ENCODE data around the gene ATP6AP1.

DNA sequence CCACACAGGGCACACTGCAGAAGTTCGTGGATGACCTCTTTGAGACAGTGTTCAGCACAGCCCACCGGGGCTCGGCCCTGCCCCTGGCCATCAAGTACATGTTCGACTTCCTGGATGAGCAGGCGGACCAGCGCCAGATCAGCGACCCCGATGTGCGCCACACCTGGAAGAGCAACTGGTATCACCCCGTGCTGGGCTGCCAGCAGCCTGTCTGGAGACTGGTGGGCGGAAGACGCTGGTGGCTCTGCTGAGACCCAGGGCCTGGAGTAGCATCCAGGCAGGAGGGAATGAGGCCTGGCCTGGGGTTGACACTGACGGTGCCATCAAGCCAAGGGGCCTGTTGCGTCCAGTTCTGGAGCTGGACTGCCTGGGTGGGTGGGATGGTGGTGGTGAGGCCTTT is 42.0 kb downstream of the ATP6AP1 start:
- TF ChIP-seq, protein P1, sequence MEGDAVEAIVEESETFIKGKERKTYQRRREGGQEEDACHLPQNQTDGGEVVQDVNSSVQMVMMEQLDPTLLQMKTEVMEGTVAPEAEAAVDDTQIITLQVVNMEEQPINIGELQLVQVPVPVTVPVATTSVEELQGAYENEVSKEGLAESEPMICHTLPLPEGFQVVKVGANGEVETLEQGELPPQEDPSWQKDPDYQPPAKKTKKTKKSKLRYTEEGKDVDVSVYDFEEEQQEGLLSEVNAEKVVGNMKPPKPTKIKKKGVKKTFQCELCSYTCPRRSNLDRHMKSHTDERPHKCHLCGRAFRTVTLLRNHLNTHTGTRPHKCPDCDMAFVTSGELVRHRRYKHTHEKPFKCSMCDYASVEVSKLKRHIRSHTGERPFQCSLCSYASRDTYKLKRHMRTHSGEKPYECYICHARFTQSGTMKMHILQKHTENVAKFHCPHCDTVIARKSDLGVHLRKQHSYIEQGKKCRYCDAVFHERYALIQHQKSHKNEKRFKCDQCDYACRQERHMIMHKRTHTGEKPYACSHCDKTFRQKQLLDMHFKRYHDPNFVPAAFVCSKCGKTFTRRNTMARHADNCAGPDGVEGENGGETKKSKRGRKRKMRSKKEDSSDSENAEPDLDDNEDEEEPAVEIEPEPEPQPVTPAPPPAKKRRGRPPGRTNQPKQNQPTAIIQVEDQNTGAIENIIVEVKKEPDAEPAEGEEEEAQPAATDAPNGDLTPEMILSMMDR (IDR thresholded peaks at IDR 0.05; ENCODE audit: insufficient read depth, low read depth, low read length): no peak
- TF ChIP-seq EZH2 (IDR thresholded peaks at IDR 0.05; ENCODE audit: insufficient read depth, low read length): no peak
